Keratinocyte (primary cell): ENCODE results near the gene CALHM6. TPM values are rescaled to one million over a fixed set of nuclear protein-coding genes. Genes with fewer than 3 reads are reported as not detected.

Source experiments
- DNase-seq: peaks from one replicate; pipeline ENCODE4 v3.0.0-alpha.2; 2011; ENCODE audit warnings: low read depth, missing footprints, low spot score
- FAIRE-seq: peaks from 2 replicates; lab custom pipeline; 2011; peaks lifted over from hg19 to GRCh38; lab: Jason Lieb, UNC
- H2AFZ ChIP-seq: 2 replicates; pipeline ENCODE4 v1.6.0; 2012; ENCODE audit warnings: low read length, control low read depth, inconsistent platforms; ENCODE audit not compliant: control insufficient read depth
- H3K27ac ChIP-seq: 2 replicates; pipeline ENCODE4 v1.5.1; 2011; ENCODE audit warnings: low read length; ENCODE audit not compliant: control insufficient read depth, insufficient read depth
- H3K27me3 ChIP-seq: 3 replicates; pipeline ENCODE4 v1.6.0; 2011; ENCODE audit warnings: low read length; ENCODE audit not compliant: control insufficient read depth, insufficient read depth; ENCODE audit errors: extremely low read depth
- H3K36me3 ChIP-seq, 2 experiments: 2 replicates in 1 of 2; 3 replicates in 1 of 2; pipeline ENCODE4 v1.5.1; 2011; ENCODE audit warnings: low read length in 2 of 2, mild to moderate bottlenecking in 1 of 2; ENCODE audit not compliant: control insufficient read depth in 2 of 2, insufficient read depth in 2 of 2; ENCODE audit errors: extremely low read depth in 1 of 2
- H3K4me1 ChIP-seq: 3 replicates; pipeline ENCODE4 v1.5.1; 2011; ENCODE audit warnings: low read length; ENCODE audit not compliant: control insufficient read depth, insufficient read depth; ENCODE audit errors: extremely low read depth
- H3K4me2 ChIP-seq: 3 replicates; pipeline ENCODE4 v1.6.0; 2011; ENCODE audit warnings: low read depth, low read length; ENCODE audit not compliant: control insufficient read depth, insufficient read depth; ENCODE audit errors: extremely low read depth
- H3K4me3 ChIP-seq, 3 experiments: fragments of 200-600 bp in 1 of 3; sonication (generic) in 1 of 3; 2 replicates in 2 of 3; 3 replicates in 1 of 3; pipeline ENCODE4 v1.5.1; 2011 to 2016; ENCODE audit warnings: low read length in 3 of 3, mild to moderate bottlenecking in 3 of 3, control low read depth in 2 of 3, inconsistent platforms in 1 of 3, low read depth in 1 of 3, mixed read lengths in 1 of 3, mixed run types in 1 of 3, moderate library complexity in 1 of 3; ENCODE audit not compliant: control insufficient read depth in 2 of 3, insufficient read depth in 2 of 3; ENCODE audit errors: extremely low read depth in 1 of 3
- H3K79me2 ChIP-seq: 2 replicates; pipeline ENCODE4 v1.6.0; 2012; ENCODE audit warnings: low read length; ENCODE audit not compliant: control insufficient read depth, insufficient read depth
- H3K9ac ChIP-seq: 3 replicates; pipeline ENCODE4 v1.6.0; 2011; ENCODE audit warnings: low read length; ENCODE audit not compliant: control insufficient read depth, insufficient read depth; ENCODE audit errors: extremely low read depth
- H3K9me1 ChIP-seq: 3 replicates; pipeline ENCODE4 v1.6.0; 2011; ENCODE audit warnings: low read length; ENCODE audit not compliant: control insufficient read depth, insufficient read depth; ENCODE audit errors: extremely low read depth
- H3K9me3 ChIP-seq: 2 replicates; pipeline ENCODE4 v1.5.1; 2012; ENCODE audit warnings: low read depth, low read length; ENCODE audit not compliant: control insufficient read depth
- H4K20me1 ChIP-seq: 3 replicates; pipeline ENCODE4 v1.6.0; 2011; ENCODE audit warnings: low read length; ENCODE audit not compliant: control insufficient read depth, insufficient read depth; ENCODE audit errors: extremely low read depth
- EZH2 ChIP-seq: IDR thresholded peaks from one replicate; pipeline ENCODE4 v1.6.1; 2012; ENCODE audit warnings: inconsistent platforms, mild to moderate bottlenecking, low read length, moderate library complexity
- dilution Hi-C: fragments of 300-500 bp; cut with MboI; formaldehyde crosslinking; loops from one replicate; pipeline ENCODE4 v1.7.0; 2020; ENCODE audit warnings: low sequenced_read_pairs; ENCODE audit not compliant: extremely low pct_ligation_motif_present
- polyA plus RNA-seq, 5 experiments: library from polyadenylated mRNA; depleted of rRNA in 3 of 5; stranded (reverse) in 3 of 5; stranded (forward) in 1 of 5; unstranded in 1 of 5; fragments of >200 nt; gene quantifications; 1 replicate in 1 of 5; 2 replicates in 3 of 5; 3 replicates in 1 of 5; pipeline versions ENCODE4 v1.2.1 to v1.2.3, GENCODE V29; 2011 to 2012; ENCODE audit warnings: missing spikeins in 2 of 5, low read depth in 1 of 5, low replicate concordance in 1 of 5
- TF ChIP-seq, protein P1 (sequence below), 3 experiments: IDR thresholded peaks in 1 of 3; conservative IDR thresholded peaks in 1 of 3; optimal IDR thresholded peaks in 1 of 3; 2 replicates in 2 of 3; 3 replicates in 1 of 3; pipeline versions ENCODE3 to v1.5.1; 2011; ENCODE audit warnings: low read length in 3 of 3, mild to moderate bottlenecking in 3 of 3, moderate library complexity in 2 of 3, control low read depth in 1 of 3, inconsistent platforms in 1 of 3; ENCODE audit not compliant: insufficient read depth in 2 of 3; ENCODE audit errors: extremely low read depth in 1 of 3

Gene CALHM6
- polyA plus RNA-seq, 1 donor (not counting 4 experiments of a cell fraction or from before 2014, with no cell fraction given), result 0.47 TPM

GRCh38 chr6:116413357-116413756 is 47.8 kb upstream of the CALHM6 start:
- peaks cover 1 to 13% of the 10 kb centered on the region in 2 experiments for H3K36me3 ChIP-seq
- no peak overlapping the region for H3K4me2 ChIP-seq
- H3K4me1 ChIP-seq, result peaks cover 9% of the 10 kb centered on the region
- H4K20me1 ChIP-seq, result no peaks in the 10 kb centered on the region
- no peaks in the 10 kb centered on the region for H3K9me1 ChIP-seq
- no peaks in the 10 kb centered on the region for H3K9me3 ChIP-seq
- H2AFZ ChIP-seq, result no peak overlapping the region
- DNase-seq (no peak), FAIRE-seq (no peak)
- no peak overlapping the region for H3K27ac ChIP-seq
- dilution Hi-C loops, result no loop called here
- H3K4me3 ChIP-seq, result no peak overlapping the region
- no peaks in the 10 kb centered on the region for H3K27me3 ChIP-seq
- H3K9ac ChIP-seq, result no peak overlapping the region
- TF ChIP-seq EZH2, result no peak
- TF ChIP-seq, protein P1, sequence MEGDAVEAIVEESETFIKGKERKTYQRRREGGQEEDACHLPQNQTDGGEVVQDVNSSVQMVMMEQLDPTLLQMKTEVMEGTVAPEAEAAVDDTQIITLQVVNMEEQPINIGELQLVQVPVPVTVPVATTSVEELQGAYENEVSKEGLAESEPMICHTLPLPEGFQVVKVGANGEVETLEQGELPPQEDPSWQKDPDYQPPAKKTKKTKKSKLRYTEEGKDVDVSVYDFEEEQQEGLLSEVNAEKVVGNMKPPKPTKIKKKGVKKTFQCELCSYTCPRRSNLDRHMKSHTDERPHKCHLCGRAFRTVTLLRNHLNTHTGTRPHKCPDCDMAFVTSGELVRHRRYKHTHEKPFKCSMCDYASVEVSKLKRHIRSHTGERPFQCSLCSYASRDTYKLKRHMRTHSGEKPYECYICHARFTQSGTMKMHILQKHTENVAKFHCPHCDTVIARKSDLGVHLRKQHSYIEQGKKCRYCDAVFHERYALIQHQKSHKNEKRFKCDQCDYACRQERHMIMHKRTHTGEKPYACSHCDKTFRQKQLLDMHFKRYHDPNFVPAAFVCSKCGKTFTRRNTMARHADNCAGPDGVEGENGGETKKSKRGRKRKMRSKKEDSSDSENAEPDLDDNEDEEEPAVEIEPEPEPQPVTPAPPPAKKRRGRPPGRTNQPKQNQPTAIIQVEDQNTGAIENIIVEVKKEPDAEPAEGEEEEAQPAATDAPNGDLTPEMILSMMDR (optimal IDR thresholded peaks at IDR 0.05 in 1 of 3, IDR thresholded peaks at IDR 0.05 in 1 of 3, conservative IDR thresholded peaks at IDR 0.05 in 1 of 3; ENCODE audit: extremely low read depth in 1 of 3, insufficient read depth in 2 of 3, low read length in 3 of 3), result no peak
- H3K79me2 ChIP-seq, result peaks cover 75% of the 10 kb centered on the region

DNA sequence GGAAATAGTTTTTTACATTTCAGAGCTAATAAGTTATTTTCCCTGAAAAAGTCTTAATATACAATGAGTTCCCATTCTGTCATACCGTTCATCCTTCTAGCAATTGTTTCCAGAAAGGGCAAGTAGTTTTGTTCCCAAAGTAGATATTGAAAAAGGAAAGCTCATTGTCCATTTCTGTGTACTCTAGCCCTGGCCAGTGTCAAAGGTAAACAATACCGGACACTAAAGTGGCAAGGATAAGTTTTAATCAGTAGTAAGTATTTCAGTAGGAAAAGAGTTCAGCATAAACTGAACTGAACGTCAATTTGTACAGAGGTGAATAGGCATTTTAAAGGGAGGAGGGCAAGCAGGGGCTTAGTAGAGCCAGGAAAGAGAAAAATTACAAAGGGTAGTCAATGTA is 43.5 kb upstream of the CALHM6 start:
- no peak for TF ChIP-seq EZH2
- TF ChIP-seq, protein P1 (optimal IDR thresholded peaks at IDR 0.05 in 1 of 3, IDR thresholded peaks at IDR 0.05 in 1 of 3, conservative IDR thresholded peaks at IDR 0.05 in 1 of 3; ENCODE audit: extremely low read depth in 1 of 3, insufficient read depth in 2 of 3, low read length in 3 of 3), result no peak
- Histone ChIP-seq H3K27ac (no peak overlapping the region), H3K36me3 (peaks cover 0 to 8% of the 10 kb centered on the region in 2 experiments), H3K27me3 (no peaks in the 10 kb centered on the region), H3K9me1 (no peaks in the 10 kb centered on the region), H4K20me1 (no peaks in the 10 kb centered on the region), H2AFZ (no peak overlapping the region), H3K4me3 (no peak overlapping the region), H3K79me2 (peaks cover 78% of the 10 kb centered on the region), H3K4me2 (no peak overlapping the region), H3K9me3 (no peaks in the 10 kb centered on the region), H3K9ac (no peak overlapping the region), H3K4me1 (peaks cover 15% of the 10 kb centered on the region)
- dilution Hi-C loops, result no loop called here
- DNase-seq (no peak), FAIRE-seq (no peak)
